Stimulated activated CD4-positive, alpha-beta T cell treated with anti-CD3 and anti-CD28 coated beads, TNF-alpha, amount 100 ng/mL, for 4 hours (primary cell): ENCODE data around the gene STK11IP.
"Not testable (repeated sequence)": the region's sequence is repeated elsewhere in the genome, so short reads cannot be mapped to it uniquely, and the experiment has no call there.

Experiments
- DNase-seq, 3 experiments: peaks; one replicate each; pipeline ENCODE4 v3.0.0-alpha.2; 2020; ENCODE audit warnings: low read depth in 3 of 3

STK11IP gene

GRCh38 chr2:219650426-219651248, 53.0 kb downstream of the STK11IP start:
- DNase-seq = no peak

- not testable (repeated sequence) for DNase-seq
Observed at GRCh38 chr2:219651656-219652055, 54.0 kb downstream of the STK11IP start.

- no peak for DNase-seq
Observed at GRCh38 chr2:219656526-219656925, 58.9 kb downstream of the STK11IP start.

GRCh38 chr2:219658196-219658846, 60.7 kb downstream of the STK11IP start:
- no peak for DNase-seq

GRCh38 chr2:219658874-219659273, 61.2 kb downstream of the STK11IP start:
- no peak for DNase-seq

GRCh38 chr2:219661197-219661954, 63.7 kb downstream of the STK11IP start:
- DNase-seq = no peak

GRCh38 chr2:219661955-219662395, 64.3 kb downstream of the STK11IP start:
- DNase-seq = no peak

- no peak for DNase-seq
Observed at GRCh38 chr2:219662566-219662965, 64.9 kb downstream of the STK11IP start.

- no peak for DNase-seq
Observed at GRCh38 chr2:219663116-219663762, 65.6 kb downstream of the STK11IP start.

GRCh38 chr2:219664041-219664440, 66.4 kb downstream of the STK11IP start:
- DNase-seq = no peak

GRCh38 chr2:219664944-219665343, 67.3 kb downstream of the STK11IP start:
- DNase-seq = no peak

- no peak for DNase-seq
Observed at GRCh38 chr2:219665926-219666325, 68.3 kb downstream of the STK11IP start.
